GM23248 (cell line): ENCODE measurements around the gene MTCH2.

Source experiments
- EZH2 ChIP-seq: fragments of 200-600 bp; sonication (generic); IDR thresholded peaks from 2 replicates; pipeline ENCODE4 v1.6.1; 2018; ENCODE audit warnings: antibody characterized with exemption, mild to moderate bottlenecking; ENCODE audit not compliant: insufficient read depth, poor library complexity, severe bottlenecking
- EZH2phosphoT487 ChIP-seq: fragments of 200-600 bp; sonication (generic); IDR thresholded peaks from 2 replicates; pipeline ENCODE4 v1.6.1; 2018; ENCODE audit warnings: antibody characterized with exemption, moderate library complexity, mild to moderate bottlenecking, low read depth; ENCODE audit not compliant: insufficient read depth

DNA sequence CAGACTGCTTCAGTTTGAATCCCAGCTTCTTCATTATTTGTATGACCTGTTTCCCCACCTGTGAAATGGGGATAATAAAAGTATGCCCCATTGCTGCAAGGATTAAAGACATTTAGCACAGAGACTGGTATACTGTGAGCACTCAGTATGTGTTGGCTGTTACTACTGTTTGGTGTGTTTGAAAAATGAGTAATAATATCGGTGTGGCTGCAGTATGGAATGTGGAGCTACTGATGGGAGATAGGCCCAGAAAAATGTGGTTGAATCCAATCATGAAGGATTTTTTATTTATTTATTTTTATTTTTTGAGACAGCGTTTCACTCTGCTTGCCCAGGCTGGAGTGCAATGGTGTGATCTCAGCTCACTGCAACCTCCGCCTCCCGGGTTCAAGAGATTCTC lies 39.1 kb downstream of the MTCH2 start:
- no peak for TF ChIP-seq EZH2phosphoT487
- TF ChIP-seq EZH2, result no peak
